B cell (primary cell): ENCODE data around the gene PHLPP2. TPM values are rescaled to one million over a fixed set of nuclear protein-coding genes. Genes with fewer than 3 reads are reported as not detected.

Experiments
- ATAC-seq: fragments of 200-7000 bp; cut with Tn5 transposase; one replicate; pipeline ENCODE4 v1.10.0; 2021; ENCODE audit warnings: low read depth, mild to moderate bottlenecking, moderate number of reproducible peaks, moderate library complexity
- CTCF ChIA-PET: fragments of 350-600 bp; sonication (Branson Sonifier 250); formaldehyde crosslinking; loops from one replicate; lab custom pipeline; 2021; ENCODE audit warnings: antibody characterized with exemption, inconsistent platforms; lab: Charles Lee
- POLR2A ChIA-PET: fragments of 350-600 bp; sonication (Branson Sonifier 250); formaldehyde crosslinking; loops from one replicate; lab custom pipeline; 2021; ENCODE audit warnings: antibody characterized with exemption; lab: Charles Lee
- DNase-seq: peaks from one replicate; pipeline ENCODE4 v3.0.0; 2013
- H2AFZ ChIP-seq: 2 replicates; pipeline ENCODE4 v1.6.1; 2012; ENCODE audit warnings: mild to moderate bottlenecking, low read depth, low read length; ENCODE audit not compliant: insufficient read depth, poor library complexity, severe bottlenecking
- H3K27ac ChIP-seq, 2 donors: 1 replicate in 1 of 2; 2 replicates in 1 of 2; pipeline ENCODE4 v1.5.1; 2012 to 2013; ENCODE audit warnings: low read length in 2 of 2, mild to moderate bottlenecking in 2 of 2, moderate library complexity in 1 of 2
- H3K27me3 ChIP-seq, 4 experiments: fragments of 200-600 bp in 1 of 4; sonication (generic) in 1 of 4; replicated peaks in 1 of 4; 1 replicate in 2 of 4; 2 replicates in 2 of 4; pipeline versions ENCODE4 v1.6.1 to v1.7.0; 2013 to 2016; ENCODE audit warnings: low read length in 3 of 4, mild to moderate bottlenecking in 2 of 4, mixed read lengths in 1 of 4, moderate library complexity in 1 of 4; ENCODE audit not compliant: insufficient read depth in 4 of 4, control insufficient read depth in 3 of 4; ENCODE audit errors: control extremely low read depth in 1 of 4
- H3K36me3 ChIP-seq, 2 experiments: replicated peaks in 1 of 2; 1 replicate in 1 of 2; 2 replicates in 1 of 2; pipeline versions ENCODE4 v1.6.1 to v1.7.1; 2013; ENCODE audit warnings: low read length in 1 of 2; ENCODE audit not compliant: insufficient read depth in 2 of 2, control insufficient read depth in 1 of 2; ENCODE audit errors: control extremely low read depth in 1 of 2, extremely low read depth in 1 of 2
- H3K4me1 ChIP-seq, 2 donors: fragments of 200-600 bp in 1 of 2; sonication (generic) in 1 of 2; 1 replicate in 1 of 2; 2 replicates in 1 of 2; pipeline versions ENCODE4 v1.5.1 to v1.6.1; 2013 to 2017; ENCODE audit warnings: low read length in 2 of 2; ENCODE audit not compliant: control insufficient read depth in 2 of 2, insufficient read depth in 2 of 2
- H3K4me2 ChIP-seq: replicated peaks from 2 replicates; pipeline ENCODE3; 2012; ENCODE audit warnings: mild to moderate bottlenecking, low read depth, low read length; ENCODE audit not compliant: poor library complexity, severe bottlenecking
- H3K4me3 ChIP-seq, 5 experiments: fragments of 200-600 bp in 1 of 5; sonication (generic) in 1 of 5; 1 replicate in 3 of 5; 2 replicates in 2 of 5; pipeline versions ENCODE4 v1.5.1 to v1.7.0; 2011 to 2016; ENCODE audit warnings: low read length in 4 of 5, mild to moderate bottlenecking in 4 of 5, low read depth in 2 of 5, control low read depth in 1 of 5, moderate library complexity in 1 of 5; ENCODE audit not compliant: insufficient read depth in 1 of 5; ENCODE audit errors: control extremely low read depth in 1 of 5, extremely low read depth in 1 of 5
- H3K79me2 ChIP-seq: fragments of 200-600 bp; sonication (generic); one replicate; pipeline ENCODE4 v1.6.0; 2016; ENCODE audit warnings: low read length; ENCODE audit not compliant: control insufficient read depth, insufficient read depth
- H3K9ac ChIP-seq: fragments of 200-600 bp; sonication (generic); 2 replicates; pipeline ENCODE4 v1.6.1; 2017; ENCODE audit warnings: mild to moderate bottlenecking, low read length, moderate library complexity
- H3K9me3 ChIP-seq, 3 donors: one replicate each; pipeline versions ENCODE4 v1.6.1 to v1.7.1; 2013; ENCODE audit warnings: low read length in 2 of 3; ENCODE audit not compliant: control insufficient read depth in 2 of 3, insufficient read depth in 1 of 3; ENCODE audit errors: control extremely low read depth in 1 of 3
- H4K20me1 ChIP-seq: 2 replicates; pipeline ENCODE4 v1.6.0; 2012; ENCODE audit warnings: mild to moderate bottlenecking, low read length; ENCODE audit not compliant: insufficient read depth, control insufficient read depth, poor library complexity, severe bottlenecking
- H3K27ac Mint-ChIP-seq: one replicate; pipeline ENCODE4 v1.8.0; 2021; ENCODE audit warnings: mixed read lengths
- H3K27me3 Mint-ChIP-seq: one replicate; pipeline ENCODE4 v1.8.0; 2021; ENCODE audit warnings: mixed read lengths
- H3K4me1 Mint-ChIP-seq: one replicate; pipeline ENCODE4 v1.8.0; 2021; ENCODE audit warnings: mixed read lengths
- H3K4me3 Mint-ChIP-seq: one replicate; pipeline ENCODE4 v1.8.0; 2021; ENCODE audit warnings: mixed read lengths
- H3K9me3 Mint-ChIP-seq: one replicate; pipeline ENCODE4 v1.8.0; 2022; ENCODE audit warnings: mixed read lengths; ENCODE audit not compliant: insufficient read depth
- EZH2 ChIP-seq: IDR thresholded peaks from 2 replicates; pipeline ENCODE4 v1.6.1; 2012; ENCODE audit warnings: borderline replicate concordance, low read depth, mild to moderate bottlenecking, moderate library complexity, low read length; ENCODE audit not compliant: insufficient read depth, poor library complexity, severe bottlenecking
- WGBS: methylation state at CpG from one replicate; pipeline ENCODE4 v1.1.5; 2013; ENCODE audit warnings: missing lambda C conversion rate; ENCODE audit not compliant: insufficient coverage; 5-methylcytosine and 5-hydroxymethylcytosine counted together
- intact Hi-C: fragments of 100-400 bp; cut with micrococcal nuclease; formaldehyde crosslinking; loops from one replicate; pipeline ENCODE4 v1.10.0; 2022
- polyA plus RNA-seq: library from polyadenylated mRNA; depleted of rRNA; stranded (reverse); fragments of >200 nt; gene quantifications from 2 replicates; pipeline ENCODE4 v1.2.3, GENCODE V29; 2012
- total RNA-seq, 2 donors: library from RNA; stranded (reverse); fragments of 120-200 nt in 1 of 2; gene quantifications; 1 replicate in 1 of 2; 2 replicates in 1 of 2; pipeline versions ENCODE4 v1.2.3 to v1.2.4, GENCODE V29; 2013 to 2022
- TF ChIP-seq, protein P1 (sequence below): fragments of 200-600 bp; IDR thresholded peaks from one replicate; pipeline ENCODE4 v1.8.0; 2022; ENCODE audit warnings: antibody characterized with exemption, mild to moderate bottlenecking

The PHLPP2 gene
- total and polyA plus RNA-seq, 2 donors (not counting 1 experiment from before 2014, with no cell fraction given) = 7.2 to 16.1 TPM

DNA sequence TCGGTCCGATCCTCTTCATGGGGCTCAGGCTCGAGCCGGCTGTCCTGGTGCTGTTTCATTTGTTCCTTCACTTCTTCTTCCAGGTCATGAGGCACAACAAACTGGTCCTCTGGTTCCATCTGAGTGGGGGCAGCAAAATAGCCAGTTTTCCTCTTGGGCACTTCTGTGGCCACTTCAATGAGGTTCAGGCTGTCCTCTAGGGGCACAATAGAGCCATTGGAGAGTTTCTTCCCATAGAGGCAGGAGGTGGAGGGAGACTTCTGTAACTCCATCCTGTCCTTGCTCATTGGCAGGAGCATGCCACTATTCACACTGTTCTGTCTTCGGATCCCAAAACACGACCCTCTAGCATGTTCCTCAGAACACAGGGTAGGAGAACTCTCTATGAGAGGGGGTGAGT lies 75.6 kb downstream of the PHLPP2 start:
- Histone ChIP-seq H3K4me2 (no peak overlapping the region), H3K27ac (no peak overlapping the region), H3K9ac (no peak overlapping the region), H3K79me2 (no peaks in the 10 kb centered on the region), H3K4me1 (no peaks in the 10 kb centered on the region), H3K4me3 (no peak overlapping the region), H4K20me1 (no peaks in the 10 kb centered on the region), H3K27me3 (no peaks in the 10 kb centered on the region), H2AFZ (no peak overlapping the region), H3K36me3 (peaks cover 6 to 41% of the 10 kb centered on the region in 2 experiments), H3K9me3 (no peaks in the 10 kb centered on the region)
- 100% methylated on average over 4 of the region's 6 CpGs for WGBS
- H3K27ac Mint-ChIP-seq = no peak overlapping the region
- ChIA-PET CTCF (no interaction called here), POLR2A (no interaction called here)
- DNase-seq (no peak), ATAC-seq (no peak)
- H3K4me1 Mint-ChIP-seq = no peaks in the 10 kb centered on the region
- H3K4me3 Mint-ChIP-seq = no peak overlapping the region
- TF ChIP-seq, protein P1, sequence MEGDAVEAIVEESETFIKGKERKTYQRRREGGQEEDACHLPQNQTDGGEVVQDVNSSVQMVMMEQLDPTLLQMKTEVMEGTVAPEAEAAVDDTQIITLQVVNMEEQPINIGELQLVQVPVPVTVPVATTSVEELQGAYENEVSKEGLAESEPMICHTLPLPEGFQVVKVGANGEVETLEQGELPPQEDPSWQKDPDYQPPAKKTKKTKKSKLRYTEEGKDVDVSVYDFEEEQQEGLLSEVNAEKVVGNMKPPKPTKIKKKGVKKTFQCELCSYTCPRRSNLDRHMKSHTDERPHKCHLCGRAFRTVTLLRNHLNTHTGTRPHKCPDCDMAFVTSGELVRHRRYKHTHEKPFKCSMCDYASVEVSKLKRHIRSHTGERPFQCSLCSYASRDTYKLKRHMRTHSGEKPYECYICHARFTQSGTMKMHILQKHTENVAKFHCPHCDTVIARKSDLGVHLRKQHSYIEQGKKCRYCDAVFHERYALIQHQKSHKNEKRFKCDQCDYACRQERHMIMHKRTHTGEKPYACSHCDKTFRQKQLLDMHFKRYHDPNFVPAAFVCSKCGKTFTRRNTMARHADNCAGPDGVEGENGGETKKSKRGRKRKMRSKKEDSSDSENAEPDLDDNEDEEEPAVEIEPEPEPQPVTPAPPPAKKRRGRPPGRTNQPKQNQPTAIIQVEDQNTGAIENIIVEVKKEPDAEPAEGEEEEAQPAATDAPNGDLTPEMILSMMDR = no peak
- no peak for TF ChIP-seq EZH2
- intact Hi-C loops = no loop called here
- no peaks in the 10 kb centered on the region for H3K27me3 Mint-ChIP-seq
- H3K9me3 Mint-ChIP-seq = no peaks in the 10 kb centered on the region

DNA sequence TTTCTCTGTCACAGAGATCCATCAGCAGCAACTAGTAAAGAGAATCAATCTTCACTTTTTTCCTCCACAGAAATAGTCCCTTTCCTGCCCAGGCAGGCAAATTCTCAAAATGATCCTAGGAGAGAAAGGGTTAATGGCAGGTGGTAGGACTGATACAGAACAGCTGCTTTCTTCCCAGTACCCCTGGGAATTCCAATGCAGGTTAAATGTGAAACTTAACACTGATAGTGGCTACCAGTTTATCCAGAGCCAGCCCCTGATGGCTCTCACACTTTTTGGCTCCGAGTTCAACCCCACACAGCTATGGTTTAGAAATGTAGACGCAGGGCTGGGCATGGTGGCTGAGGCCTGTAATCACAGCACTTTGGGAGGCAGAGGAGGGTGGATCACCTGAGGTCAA lies 76.3 kb downstream of the PHLPP2 start:
- no peaks in the 10 kb centered on the region for H3K27me3 Mint-ChIP-seq
- ATAC-seq (no peak), DNase-seq (no peak)
- WGBS = 94% methylated on average over 2 of the region's 2 CpGs
- POLR2A ChIA-PET = no interaction called here
- H3K27ac ChIP-seq = no peak overlapping the region
- no peaks in the 10 kb centered on the region for H3K9me3 ChIP-seq
- H3K79me2 ChIP-seq = no peaks in the 10 kb centered on the region
- peaks cover 6 to 37% of the 10 kb centered on the region in 2 experiments for H3K36me3 ChIP-seq
- no peak for TF ChIP-seq EZH2
- TF ChIP-seq, protein P1 = no peak
- no peak overlapping the region for H3K4me2 ChIP-seq
- no peaks in the 10 kb centered on the region for H4K20me1 ChIP-seq
- no peaks in the 10 kb centered on the region for H3K9me3 Mint-ChIP-seq
- no peaks in the 10 kb centered on the region for H3K4me1 ChIP-seq
- H3K9ac ChIP-seq = no peak overlapping the region
- H3K27me3 ChIP-seq = no peaks in the 10 kb centered on the region
- H3K27ac Mint-ChIP-seq = no peak overlapping the region
- H3K4me1 Mint-ChIP-seq = no peaks in the 10 kb centered on the region
- H2AFZ ChIP-seq = no peak overlapping the region
- intact Hi-C loops = no loop called here
- CTCF ChIA-PET = interaction anchor here (1.2 to 1.8 kb wide), 2 partner anchors 37 to 83 kb away, joined by 4 to 6 read pairs; no protein-coding TSS in a partner anchor
- no peak overlapping the region for H3K4me3 ChIP-seq
- no peak overlapping the region for H3K4me3 Mint-ChIP-seq
